ENCODE measurements around the gene TNIK.

The TNIK gene

GRCh38 chr3:171436380-171436779 lies 23.8 kb downstream of the TNIK start:
- H4K20me1 ChIP-seq (ENCODE audit: insufficient read depth, low read length): no peaks in the 10 kb centered on the region
- H3K9me2 ChIP-seq (ENCODE audit: low read depth, low read length): no peaks in the 10 kb centered on the region
- H3K9ac ChIP-seq (ENCODE audit: low read length): no peak overlapping the region
- no peak overlapping the region for H2AFZ ChIP-seq (ENCODE audit: low read length)
- no peaks in the 10 kb centered on the region for H3K36me3 ChIP-seq (ENCODE audit: insufficient read depth, low read length)
- H3F3A ChIP-seq (ENCODE audit: insufficient read depth, low read length): no peaks in the 10 kb centered on the region
- H3K4me2 ChIP-seq (ENCODE audit: low read length): no peak overlapping the region
- no peaks in the 10 kb centered on the region for H3K79me2 ChIP-seq (ENCODE audit: insufficient read depth, low read length)
- H3K4me3 ChIP-seq (ENCODE audit: low read depth, low read length, poor library complexity, severe bottlenecking): no peak overlapping the region
- TF ChIP-seq CTCF (IDR thresholded peaks at IDR 0.05; ENCODE audit: low read length) (no peak), EZH2 (IDR thresholded peaks at IDR 0.05; ENCODE audit: borderline replicate concordance, low read length) (no peak)
- H3K9me3 ChIP-seq (ENCODE audit: low read length): no peaks in the 10 kb centered on the region
- H3K27me3 ChIP-seq (ENCODE audit: insufficient read depth, low read length): no peaks in the 10 kb centered on the region
- no peak overlapping the region for H3K27ac ChIP-seq (ENCODE audit: low read depth, low read length, poor library complexity, severe bottlenecking)
- no peaks in the 10 kb centered on the region for H3K4me1 ChIP-seq (ENCODE audit: insufficient read depth, low read length, severe bottlenecking)

DNA sequence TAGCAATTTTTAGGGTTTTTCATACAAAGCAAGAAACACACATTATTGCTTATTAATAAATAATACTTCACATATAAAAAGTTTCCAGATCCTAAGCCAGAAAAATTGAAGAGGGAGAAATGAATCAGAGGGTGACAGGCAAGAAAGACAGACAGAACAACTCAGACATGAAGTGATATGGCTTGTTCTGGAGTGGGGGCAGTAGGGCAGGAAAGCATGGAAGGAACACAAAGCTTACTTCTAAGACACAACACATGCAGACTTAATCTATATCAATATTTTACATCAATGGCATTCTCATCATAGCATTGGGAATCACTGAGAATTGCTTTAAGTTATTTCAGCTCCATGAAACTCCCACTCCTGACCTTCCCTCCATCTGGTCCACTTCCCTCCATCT lies 24.4 kb downstream of the TNIK start:
- no peak for TF ChIP-seq EZH2 (IDR thresholded peaks at IDR 0.05; ENCODE audit: borderline replicate concordance, low read length)
- TF ChIP-seq CTCF (IDR thresholded peaks at IDR 0.05; ENCODE audit: low read length): no peak
- Histone ChIP-seq H3K4me1 (ENCODE audit: insufficient read depth, low read length, severe bottlenecking) (no peaks in the 10 kb centered on the region), H3K79me2 (ENCODE audit: insufficient read depth, low read length) (no peaks in the 10 kb centered on the region), H3K9ac (ENCODE audit: low read length) (no peak overlapping the region), H3F3A (ENCODE audit: insufficient read depth, low read length) (no peaks in the 10 kb centered on the region), H4K20me1 (ENCODE audit: insufficient read depth, low read length) (no peaks in the 10 kb centered on the region), H3K27me3 (ENCODE audit: insufficient read depth, low read length) (no peaks in the 10 kb centered on the region), H3K4me3 (ENCODE audit: low read depth, low read length, poor library complexity, severe bottlenecking) (no peak overlapping the region), H3K9me3 (ENCODE audit: low read length) (no peaks in the 10 kb centered on the region), H3K9me2 (ENCODE audit: low read depth, low read length) (no peaks in the 10 kb centered on the region), H3K27ac (ENCODE audit: low read depth, low read length, poor library complexity, severe bottlenecking) (no peak overlapping the region), H3K36me3 (ENCODE audit: insufficient read depth, low read length) (no peaks in the 10 kb centered on the region), H2AFZ (ENCODE audit: low read length) (no peak overlapping the region), H3K4me2 (ENCODE audit: low read length) (no peak overlapping the region)

DNA sequence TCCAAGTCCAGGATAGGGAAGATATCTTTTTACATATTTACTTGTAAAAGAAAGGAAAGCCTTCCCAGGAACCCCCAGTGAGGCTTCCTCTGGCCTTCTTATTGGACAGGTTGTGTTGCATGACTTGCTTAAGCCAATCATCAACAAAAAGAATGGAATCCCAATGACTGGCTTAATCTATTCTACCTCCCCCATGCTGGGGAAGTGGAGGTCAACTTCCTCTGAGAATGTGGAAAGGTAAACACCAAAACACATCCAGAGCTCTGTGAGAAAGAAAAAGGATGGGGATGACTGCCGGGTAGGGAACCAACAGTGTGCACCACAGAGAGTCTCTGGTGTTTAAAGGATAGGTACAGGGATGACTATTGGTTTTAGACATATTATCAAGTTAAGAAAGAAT lies 25.1 kb downstream of the TNIK start:
- no peak overlapping the region for H2AFZ ChIP-seq (ENCODE audit: low read length)

More for the DNA sequence above, 25.1 kb downstream of the TNIK start:
- Histone ChIP-seq H3K4me2 (ENCODE audit: low read length) (no peak overlapping the region), H3K27me3 (ENCODE audit: insufficient read depth, low read length) (no peaks in the 10 kb centered on the region), H3K4me3 (ENCODE audit: low read depth, low read length, poor library complexity, severe bottlenecking) (no peak overlapping the region), H3K9me2 (ENCODE audit: low read depth, low read length) (no peaks in the 10 kb centered on the region), H3K27ac (ENCODE audit: low read depth, low read length, poor library complexity, severe bottlenecking) (no peak overlapping the region), H3F3A (ENCODE audit: insufficient read depth, low read length) (no peaks in the 10 kb centered on the region), H3K9me3 (ENCODE audit: low read length) (no peaks in the 10 kb centered on the region), H3K36me3 (ENCODE audit: insufficient read depth, low read length) (no peaks in the 10 kb centered on the region), H4K20me1 (ENCODE audit: insufficient read depth, low read length) (no peaks in the 10 kb centered on the region), H3K4me1 (ENCODE audit: insufficient read depth, low read length, severe bottlenecking) (no peaks in the 10 kb centered on the region), H3K9ac (ENCODE audit: low read length) (no peak overlapping the region), H3K79me2 (ENCODE audit: insufficient read depth, low read length) (no peaks in the 10 kb centered on the region)
- TF ChIP-seq CTCF (IDR thresholded peaks at IDR 0.05; ENCODE audit: low read length) (no peak), EZH2 (IDR thresholded peaks at IDR 0.05; ENCODE audit: borderline replicate concordance, low read length) (no peak)

All from OCI-LY1 (cell line).